Measurements from ENCODE around the gene DHRS4L2. TPM values are rescaled to one million over a fixed set of nuclear protein-coding genes. Genes with fewer than 3 reads are reported as not detected.
"Not testable (repeated sequence)": the region's sequence is repeated elsewhere in the genome, so short reads cannot be mapped to it uniquely, and the experiment has no call there.

Gene DHRS4L2
- polyA plus RNA-seq, 1 donor (not counting 4 experiments of a cell fraction or from before 2014, with no cell fraction given): 18.1 TPM

DNA sequence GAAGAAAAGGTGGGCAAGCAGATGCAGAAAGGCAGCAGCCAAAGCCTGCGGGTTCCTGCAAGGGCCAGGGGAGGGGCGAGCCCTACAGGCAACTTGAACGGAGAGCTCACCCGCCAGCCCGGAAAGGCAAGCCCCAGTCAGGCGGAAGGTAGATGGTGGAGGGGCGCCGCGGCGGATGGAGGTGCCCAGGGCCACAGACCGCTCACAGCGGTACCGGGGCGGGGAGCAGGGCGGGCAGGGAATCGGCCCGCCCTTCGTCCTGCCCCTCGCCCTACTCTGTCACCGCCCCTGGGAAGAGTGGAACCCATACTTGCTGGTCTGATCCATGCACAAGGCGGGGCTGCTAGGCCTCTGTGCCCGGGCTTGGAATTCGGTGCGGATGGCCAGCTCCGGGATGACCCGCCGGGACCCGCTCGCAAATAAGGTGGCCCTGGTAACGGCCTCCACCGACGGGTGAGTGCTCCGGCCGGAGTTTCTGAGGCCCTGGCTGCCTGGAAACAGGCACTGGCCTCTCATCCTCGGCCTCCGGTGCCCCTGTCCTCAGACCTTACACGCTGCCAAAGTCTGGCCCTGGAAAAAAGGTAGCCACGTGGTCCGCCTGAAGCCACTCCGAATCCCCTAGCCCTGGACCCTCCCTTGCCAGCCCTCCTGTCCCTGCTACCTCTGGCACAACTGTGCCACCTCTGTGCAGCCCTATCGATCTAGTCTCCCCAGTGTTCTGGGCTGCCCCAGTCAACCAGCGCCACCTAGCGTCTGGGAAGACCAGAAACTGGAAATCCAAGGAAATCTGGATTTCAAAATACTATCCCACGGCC lies 35.1 kb upstream of the DHRS4L2 start, which contains the start of gene DHRS4:
TSS of gene DHRS4 (plus strand) at position 307 of the 815 bp plus-strand sequence. CDS start at position 326, 19 bp downstream.
- peak; percentile 46 for DNase-seq (ENCODE audit: low read depth, low spot score)
- TF ChIP-seq EZH2 (IDR thresholded peaks at IDR 0.05; ENCODE audit: low read length): no peak
- TF ChIP-seq, protein P1, sequence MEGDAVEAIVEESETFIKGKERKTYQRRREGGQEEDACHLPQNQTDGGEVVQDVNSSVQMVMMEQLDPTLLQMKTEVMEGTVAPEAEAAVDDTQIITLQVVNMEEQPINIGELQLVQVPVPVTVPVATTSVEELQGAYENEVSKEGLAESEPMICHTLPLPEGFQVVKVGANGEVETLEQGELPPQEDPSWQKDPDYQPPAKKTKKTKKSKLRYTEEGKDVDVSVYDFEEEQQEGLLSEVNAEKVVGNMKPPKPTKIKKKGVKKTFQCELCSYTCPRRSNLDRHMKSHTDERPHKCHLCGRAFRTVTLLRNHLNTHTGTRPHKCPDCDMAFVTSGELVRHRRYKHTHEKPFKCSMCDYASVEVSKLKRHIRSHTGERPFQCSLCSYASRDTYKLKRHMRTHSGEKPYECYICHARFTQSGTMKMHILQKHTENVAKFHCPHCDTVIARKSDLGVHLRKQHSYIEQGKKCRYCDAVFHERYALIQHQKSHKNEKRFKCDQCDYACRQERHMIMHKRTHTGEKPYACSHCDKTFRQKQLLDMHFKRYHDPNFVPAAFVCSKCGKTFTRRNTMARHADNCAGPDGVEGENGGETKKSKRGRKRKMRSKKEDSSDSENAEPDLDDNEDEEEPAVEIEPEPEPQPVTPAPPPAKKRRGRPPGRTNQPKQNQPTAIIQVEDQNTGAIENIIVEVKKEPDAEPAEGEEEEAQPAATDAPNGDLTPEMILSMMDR (optimal IDR thresholded peaks at IDR 0.05 in 1 of 3, IDR thresholded peaks at IDR 0.05 in 1 of 3, conservative IDR thresholded peaks at IDR 0.05 in 1 of 3; ENCODE audit: extremely low read depth in 1 of 3, insufficient read depth in 2 of 3, low read length in 3 of 3): peak; percentile 73 to 91 (median 88)
- no peaks in the 10 kb centered on the region for H3K9me1 ChIP-seq (ENCODE audit: control insufficient read depth, extremely low read depth, insufficient read depth, low read length)

GRCh38 chr14:23954279-23954614 lies 34.5 kb upstream of the DHRS4L2 start:
- H3K9me3 ChIP-seq (ENCODE audit: control insufficient read depth, low read depth, low read length); H3K27me3 ChIP-seq (ENCODE audit: control insufficient read depth, extremely low read depth, insufficient read depth, low read length); FAIRE-seq; H3K9me1 ChIP-seq (ENCODE audit: control insufficient read depth, extremely low read depth, insufficient read depth, low read length); H3K4me1 ChIP-seq (ENCODE audit: control insufficient read depth, extremely low read depth, insufficient read depth, low read length); dilution Hi-C loops (cut with MboI; ENCODE audit: extremely low pct_ligation_motif_present, low sequenced_read_pairs); H3K79me2 ChIP-seq (ENCODE audit: control insufficient read depth, insufficient read depth, low read length); DNase-seq (ENCODE audit: low read depth, low spot score); H4K20me1 ChIP-seq (ENCODE audit: control insufficient read depth, extremely low read depth, insufficient read depth, low read length); H3K36me3 ChIP-seq (ENCODE audit: control insufficient read depth in 2 of 2, extremely low read depth in 1 of 2, insufficient read depth in 2 of 2, low read length in 2 of 2): not testable (repeated sequence)
- Histone ChIP-seq H3K9ac (ENCODE audit: control insufficient read depth, extremely low read depth, insufficient read depth, low read length) (peak overlapping the region; percentile 85), H3K27ac (ENCODE audit: control insufficient read depth, insufficient read depth, low read length) (peak overlapping the region; percentile 63), H3K4me3 (ENCODE audit: control insufficient read depth in 2 of 3, extremely low read depth in 1 of 3, insufficient read depth in 2 of 3, low read depth in 1 of 3, low read length in 3 of 3) (peak overlapping the region; percentile 80 to 90 (median 81)), H3K4me2 (ENCODE audit: control insufficient read depth, extremely low read depth, insufficient read depth, low read depth, low read length) (peak overlapping the region; percentile 76), H2AFZ (ENCODE audit: control insufficient read depth, low read length) (peak overlapping the region; percentile 27)

More for the DNA sequence above, 35.1 kb upstream of the DHRS4L2 start, which contains the start of gene DHRS4:
- Histone ChIP-seq H3K4me3 (ENCODE audit: control insufficient read depth in 2 of 3, extremely low read depth in 1 of 3, insufficient read depth in 2 of 3, low read depth in 1 of 3, low read length in 3 of 3) (peak within 1 kb of the TSS; percentile 80 to 90 (median 81)), H3K27me3 (ENCODE audit: control insufficient read depth, extremely low read depth, insufficient read depth, low read length) (no peaks in the 10 kb centered on the region), H3K27ac (ENCODE audit: control insufficient read depth, insufficient read depth, low read length) (peak within 1 kb of the TSS; percentile 63), H4K20me1 (ENCODE audit: control insufficient read depth, extremely low read depth, insufficient read depth, low read length) (no peaks in the 10 kb centered on the region), H3K36me3 (ENCODE audit: control insufficient read depth in 2 of 2, extremely low read depth in 1 of 2, insufficient read depth in 2 of 2, low read length in 2 of 2) (no peaks in the 10 kb centered on the region), H3K9ac (ENCODE audit: control insufficient read depth, extremely low read depth, insufficient read depth, low read length) (peak within 1 kb of the TSS; percentile 85), H3K9me3 (ENCODE audit: control insufficient read depth, low read depth, low read length) (no peaks in the 10 kb centered on the region), H3K4me1 (ENCODE audit: control insufficient read depth, extremely low read depth, insufficient read depth, low read length) (peaks cover 7% of the 10 kb centered on the region), H3K79me2 (ENCODE audit: control insufficient read depth, insufficient read depth, low read length) (no peaks in the 10 kb centered on the region), H2AFZ (ENCODE audit: control insufficient read depth, low read length) (peak within 1 kb of the TSS; percentile 80), H3K4me2 (ENCODE audit: control insufficient read depth, extremely low read depth, insufficient read depth, low read depth, low read length) (peak within 1 kb of the TSS; percentile 76)
- dilution Hi-C loops (cut with MboI; ENCODE audit: extremely low pct_ligation_motif_present, low sequenced_read_pairs): no loop called here
- no peak for FAIRE-seq

DNA sequence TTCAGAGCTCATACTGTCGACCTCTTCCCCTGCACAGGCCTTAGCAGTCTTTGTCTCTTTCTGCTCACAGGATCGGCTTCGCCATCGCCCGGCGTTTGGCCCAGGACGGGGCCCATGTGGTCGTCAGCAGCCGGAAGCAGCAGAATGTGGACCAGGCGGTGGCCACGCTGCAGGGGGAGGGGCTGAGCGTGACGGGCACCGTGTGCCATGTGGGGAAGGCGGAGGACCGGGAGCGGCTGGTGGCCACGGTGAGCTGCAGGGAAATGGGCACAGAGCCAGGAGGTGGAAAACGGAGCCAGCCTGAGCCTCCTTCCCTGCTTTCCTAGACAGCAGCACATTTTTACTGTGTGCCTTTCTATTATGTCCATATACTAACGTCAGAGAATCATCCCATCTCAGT lies 33.8 kb upstream of the DHRS4L2 start:
- H3K36me3 ChIP-seq (ENCODE audit: control insufficient read depth in 2 of 2, extremely low read depth in 1 of 2, insufficient read depth in 2 of 2, low read length in 2 of 2); H3K9me3 ChIP-seq (ENCODE audit: control insufficient read depth, low read depth, low read length); FAIRE-seq; H3K27ac ChIP-seq (ENCODE audit: control insufficient read depth, insufficient read depth, low read length); dilution Hi-C loops (cut with MboI; ENCODE audit: extremely low pct_ligation_motif_present, low sequenced_read_pairs); H3K4me3 ChIP-seq (ENCODE audit: control insufficient read depth in 2 of 3, extremely low read depth in 1 of 3, insufficient read depth in 2 of 3, low read depth in 1 of 3, low read length in 3 of 3); H3K4me1 ChIP-seq (ENCODE audit: control insufficient read depth, extremely low read depth, insufficient read depth, low read length); H3K79me2 ChIP-seq (ENCODE audit: control insufficient read depth, insufficient read depth, low read length); H3K27me3 ChIP-seq (ENCODE audit: control insufficient read depth, extremely low read depth, insufficient read depth, low read length); H3K9ac ChIP-seq (ENCODE audit: control insufficient read depth, extremely low read depth, insufficient read depth, low read length); H2AFZ ChIP-seq (ENCODE audit: control insufficient read depth, low read length); DNase-seq (ENCODE audit: low read depth, low spot score); H3K9me1 ChIP-seq (ENCODE audit: control insufficient read depth, extremely low read depth, insufficient read depth, low read length); H4K20me1 ChIP-seq (ENCODE audit: control insufficient read depth, extremely low read depth, insufficient read depth, low read length); H3K4me2 ChIP-seq (ENCODE audit: control insufficient read depth, extremely low read depth, insufficient read depth, low read depth, low read length): not testable (repeated sequence)

GRCh38 chr14:23955811-23956210 lies 32.9 kb upstream of the DHRS4L2 start:
- H3K27me3 ChIP-seq (ENCODE audit: control insufficient read depth, extremely low read depth, insufficient read depth, low read length); DNase-seq (ENCODE audit: low read depth, low spot score); dilution Hi-C loops (cut with MboI; ENCODE audit: extremely low pct_ligation_motif_present, low sequenced_read_pairs); H3K9ac ChIP-seq (ENCODE audit: control insufficient read depth, extremely low read depth, insufficient read depth, low read length); H3K36me3 ChIP-seq (ENCODE audit: control insufficient read depth in 2 of 2, extremely low read depth in 1 of 2, insufficient read depth in 2 of 2, low read length in 2 of 2); H3K27ac ChIP-seq (ENCODE audit: control insufficient read depth, insufficient read depth, low read length); FAIRE-seq; H3K79me2 ChIP-seq (ENCODE audit: control insufficient read depth, insufficient read depth, low read length); H3K4me2 ChIP-seq (ENCODE audit: control insufficient read depth, extremely low read depth, insufficient read depth, low read depth, low read length); H3K9me3 ChIP-seq (ENCODE audit: control insufficient read depth, low read depth, low read length); H3K9me1 ChIP-seq (ENCODE audit: control insufficient read depth, extremely low read depth, insufficient read depth, low read length); H4K20me1 ChIP-seq (ENCODE audit: control insufficient read depth, extremely low read depth, insufficient read depth, low read length); H3K4me1 ChIP-seq (ENCODE audit: control insufficient read depth, extremely low read depth, insufficient read depth, low read length); H2AFZ ChIP-seq (ENCODE audit: control insufficient read depth, low read length); H3K4me3 ChIP-seq (ENCODE audit: control insufficient read depth in 2 of 3, extremely low read depth in 1 of 3, insufficient read depth in 2 of 3, low read depth in 1 of 3, low read length in 3 of 3): not testable (repeated sequence)

Data from keratinocyte (primary cell).